Natural killer cell (primary cell): ENCODE data around the gene MAX. TPM values are rescaled to one million over a fixed set of nuclear protein-coding genes. Genes with fewer than 3 reads are reported as not detected.
A peak's percentile ranks its signal among the peaks of the same experiment; 100 is the strongest.

Experiments
- ATAC-seq, 3 donors: fragments of 150-1000 bp in 2 of 3; fragments of 200-7000 bp in 1 of 3; cut with Tn5 transposase; 1 replicate in 1 of 3; 2 replicates in 2 of 3; pipeline ENCODE4 v1.10.0; 2021; ENCODE audit warnings: mild to moderate bottlenecking in 2 of 3, moderate library complexity in 2 of 3
- DNase-seq, 2 donors: peaks; one replicate each; pipeline versions ENCODE4 v3.0.0 to v3.0.0-alpha.2; 2013 to 2021; ENCODE audit warnings: mixed read lengths in 1 of 2
- H3K27ac ChIP-seq: one replicate; pipeline ENCODE4 v1.5.1; 2013; ENCODE audit warnings: mild to moderate bottlenecking, low read length
- H3K27me3 ChIP-seq: one replicate; pipeline ENCODE4 v1.6.1; 2013; ENCODE audit warnings: low read length; ENCODE audit not compliant: control insufficient read depth, insufficient read depth
- H3K36me3 ChIP-seq: one replicate; pipeline ENCODE4 v1.6.1; 2013; ENCODE audit warnings: low read length; ENCODE audit not compliant: control insufficient read depth, insufficient read depth
- H3K4me1 ChIP-seq: one replicate; pipeline ENCODE4 v1.6.1; 2013; ENCODE audit warnings: low read length; ENCODE audit not compliant: control insufficient read depth, insufficient read depth
- H3K4me3 ChIP-seq: one replicate; pipeline ENCODE4 v1.5.1; 2013; ENCODE audit warnings: low read length
- H3K9me3 ChIP-seq: one replicate; pipeline ENCODE4 v1.6.1; 2013; ENCODE audit warnings: low read length; ENCODE audit not compliant: control insufficient read depth, insufficient read depth
- H3K27ac Mint-ChIP-seq, 2 donors: one replicate each; pipeline ENCODE4 v1.8.0; 2022; ENCODE audit warnings: mild to moderate bottlenecking in 2 of 2, mixed read lengths in 2 of 2, moderate library complexity in 1 of 2
- H3K27me3 Mint-ChIP-seq, 2 donors: one replicate each; pipeline ENCODE4 v1.8.0; 2022; ENCODE audit warnings: low read depth in 2 of 2, mixed read lengths in 2 of 2
- H3K36me3 Mint-ChIP-seq: one replicate; pipeline ENCODE4 v1.8.0; 2022; ENCODE audit warnings: mixed read lengths
- H3K4me1 Mint-ChIP-seq, 2 donors: one replicate each; pipeline ENCODE4 v1.8.0; 2022; ENCODE audit warnings: mixed read lengths in 2 of 2
- H3K4me3 Mint-ChIP-seq: one replicate; pipeline ENCODE4 v1.8.0; 2022; ENCODE audit warnings: mild to moderate bottlenecking, moderate library complexity, mixed read lengths
- H3K9me3 Mint-ChIP-seq, 2 donors: one replicate each; pipeline ENCODE4 v1.8.0; 2022; ENCODE audit warnings: mixed read lengths in 2 of 2
- CTCF ChIP-seq: fragments of 200-600 bp; IDR thresholded peaks from one replicate; pipeline ENCODE4 v1.8.0; 2022; ENCODE audit warnings: antibody characterized with exemption
- WGBS: methylation state at CpG from one replicate; pipeline ENCODE4 v1.1.7; 2013; ENCODE audit warnings: missing lambda C conversion rate; ENCODE audit not compliant: insufficient coverage; 5-methylcytosine and 5-hydroxymethylcytosine counted together
- intact Hi-C: fragments of 100-400 bp; cut with micrococcal nuclease; formaldehyde crosslinking; loops from one replicate; pipeline ENCODE4 v1.14.2; 2022
- total RNA-seq, 4 donors: library from RNA; stranded (reverse); fragments of 120-200 nt in 1 of 4; gene quantifications; one replicate each; pipeline versions ENCODE4 v1.2.3 to v1.2.4, GENCODE V29; 2013 to 2022

The MAX gene
- total RNA-seq, 3 donors from 2014 or later (not counting 1 experiment from before 2014, with no cell fraction given): 162 to 208 (median 191) TPM

GRCh38 chr14:65117769-65118745 lies 15.7 kb upstream of the MAX start:
- no peak for TF ChIP-seq CTCF
- Mint-ChIP-seq H3K36me3 (no peaks in the 10 kb centered on the region), H3K4me1 (peaks cover 5 to 6% of the 10 kb centered on the region in 2 donors), H3K27me3 (peaks cover 0 to 8% of the 10 kb centered on the region in 2 donors), H3K27ac (no peak overlapping the region), H3K4me3 (no peak overlapping the region), H3K9me3 (no peaks in the 10 kb centered on the region)
- Histone ChIP-seq H3K4me3 (no peak overlapping the region), H3K4me1 (no peaks in the 10 kb centered on the region), H3K36me3 (no peaks in the 10 kb centered on the region), H3K9me3 (no peaks in the 10 kb centered on the region), H3K27me3 (no peaks in the 10 kb centered on the region), H3K27ac (no peak overlapping the region)
- WGBS: 72% methylated on average over 10 of the region's 15 CpGs
- DNase-seq: no peak
- intact Hi-C loops: no loop called here
- peak in 1 of 3 donors; percentile 32 for ATAC-seq

GRCh38 chr14:65115615-65116014 lies 13.3 kb upstream of the MAX start:
- no peak for TF ChIP-seq CTCF
- DNase-seq (no peak), ATAC-seq (no peak)
- intact Hi-C loops: no loop called here
- no peak overlapping the region for H3K4me3 ChIP-seq
- 64% methylated on average over 9 of the region's 9 CpGs for WGBS
- Mint-ChIP-seq H3K27ac (no peak overlapping the region), H3K4me3 (no peak overlapping the region), H3K36me3 (no peaks in the 10 kb centered on the region), H3K9me3 (no peaks in the 10 kb centered on the region), H3K4me1 (peaks cover 5 to 6% of the 10 kb centered on the region in 2 donors), H3K27me3 (peaks cover 3 to 9% of the 10 kb centered on the region in 2 donors)
- no peaks in the 10 kb centered on the region for H3K9me3 ChIP-seq
- H3K36me3 ChIP-seq: no peaks in the 10 kb centered on the region
- no peaks in the 10 kb centered on the region for H3K27me3 ChIP-seq
- no peaks in the 10 kb centered on the region for H3K4me1 ChIP-seq
- no peak overlapping the region for H3K27ac ChIP-seq

GRCh38 chr14:65110525-65110924 lies 8.2 kb upstream of the MAX start:
- intact Hi-C loops: no loop called here
- no peaks in the 10 kb centered on the region for H3K36me3 Mint-ChIP-seq
- H3K4me1 Mint-ChIP-seq: no peaks in the 10 kb centered on the region
- no peaks in the 10 kb centered on the region for H3K27me3 ChIP-seq
- no peak overlapping the region for H3K27ac ChIP-seq
- WGBS: 91% methylated on average over 5 of the region's 5 CpGs
- no peak overlapping the region for H3K4me3 Mint-ChIP-seq
- H3K9me3 ChIP-seq: no peaks in the 10 kb centered on the region
- ATAC-seq: no peak
- H3K4me1 ChIP-seq: no peaks in the 10 kb centered on the region
- H3K4me3 ChIP-seq: no peak overlapping the region
- TF ChIP-seq CTCF: no peak
- no peaks in the 10 kb centered on the region for H3K36me3 ChIP-seq
- DNase-seq: no peak
- no peaks in the 10 kb centered on the region for H3K9me3 Mint-ChIP-seq
- H3K27me3 Mint-ChIP-seq: peaks cover 14 to 15% of the 10 kb centered on the region in 2 donors
- H3K27ac Mint-ChIP-seq: no peak overlapping the region
